Medulla oblongata (tissue), 1 donor: ENCODE results near the gene CFAP300.

Experiments used
- DNase-seq: peaks from one replicate; pipeline ENCODE4 v3.0.0-alpha.2; 2015; ENCODE audit errors: extremely low spot score

The CFAP300 gene

DNA sequence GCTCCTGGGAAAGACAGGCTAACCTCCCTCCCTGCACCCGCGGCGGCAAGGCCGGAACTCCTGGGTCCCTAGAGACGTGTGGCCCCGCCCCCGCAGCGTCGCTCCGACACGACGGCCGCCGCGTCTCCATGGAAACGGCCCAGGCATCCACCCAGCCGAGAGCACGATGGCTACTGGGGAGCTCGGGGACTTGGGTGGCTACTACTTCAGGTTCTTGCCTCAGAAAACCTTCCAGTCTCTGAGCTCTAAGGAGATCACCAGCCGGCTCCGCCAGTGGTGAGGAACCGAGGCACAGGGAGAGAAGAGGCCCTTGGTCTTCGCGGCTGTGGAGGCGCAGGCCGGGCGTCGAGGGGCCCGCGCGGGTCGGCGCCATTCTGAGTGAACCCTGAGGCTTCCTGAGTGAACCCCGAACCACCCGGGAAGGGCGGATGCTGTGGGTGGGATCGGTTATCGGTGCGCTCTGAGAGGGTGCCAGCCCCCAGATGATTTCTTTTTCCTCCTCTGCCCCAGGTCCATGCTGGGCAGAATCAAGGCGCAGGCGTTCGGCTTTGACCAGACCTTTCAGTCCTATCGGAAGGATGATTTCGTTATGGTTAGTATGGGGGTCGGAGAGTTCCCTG is at the start of gene CFAP300:
Gene CFAP300 (plus strand): TSS at position 133 of the 620 bp plus-strand sequence. CDS start 34 bp downstream, at position 167.
- peak; percentile 33 for DNase-seq

DNA sequence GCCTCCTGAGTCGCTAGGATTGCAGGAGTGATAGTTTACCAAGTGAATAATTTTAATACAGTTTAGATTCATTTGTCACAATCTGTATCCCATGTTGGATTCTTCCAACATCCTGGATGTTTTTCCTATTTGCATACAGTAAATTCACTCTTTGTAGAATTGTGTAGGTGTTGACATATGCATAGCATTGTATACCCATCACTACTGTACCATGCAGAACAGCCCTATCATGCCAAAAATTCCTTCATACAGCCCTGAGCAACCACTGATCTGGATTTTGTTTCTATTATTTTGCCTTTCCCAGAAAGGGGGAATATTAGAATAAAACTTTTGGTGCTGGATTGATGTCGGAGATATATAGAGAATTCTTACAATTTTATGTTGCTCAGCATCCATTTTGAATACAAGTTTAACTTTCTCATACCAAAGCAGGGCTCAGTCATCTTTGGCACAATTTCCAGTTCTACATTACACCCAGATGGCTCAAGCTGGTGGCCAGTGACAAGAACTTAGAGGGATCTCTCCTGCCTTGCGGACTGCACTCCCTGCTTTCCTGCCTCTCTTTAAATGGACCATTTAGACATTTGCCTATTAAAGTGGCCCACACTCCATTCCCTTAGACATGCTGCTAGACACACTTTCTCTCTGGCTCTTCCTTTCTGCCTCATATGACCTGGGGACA is 45.4 kb upstream of the CFAP300 start:
- no peak for DNase-seq

DNA sequence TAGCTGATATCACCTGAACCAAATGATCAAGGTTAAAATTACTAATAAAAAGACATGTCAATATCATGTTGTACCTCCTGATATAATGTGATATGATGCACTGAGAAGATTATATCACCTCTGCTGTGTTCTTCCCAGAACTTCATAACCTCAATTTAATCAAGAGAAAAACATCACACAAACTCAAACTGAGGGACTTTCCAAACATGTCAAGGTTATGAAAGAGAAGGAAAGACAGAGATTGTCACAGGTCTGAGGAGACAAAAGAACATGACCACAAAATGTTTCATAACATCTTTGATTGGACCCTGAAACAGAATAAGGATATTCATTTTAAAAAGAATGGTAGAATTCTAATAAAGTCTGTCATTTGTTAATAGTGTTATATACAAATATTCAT is 43.0 kb upstream of the CFAP300 start:
- DNase-seq: no peak

DNA sequence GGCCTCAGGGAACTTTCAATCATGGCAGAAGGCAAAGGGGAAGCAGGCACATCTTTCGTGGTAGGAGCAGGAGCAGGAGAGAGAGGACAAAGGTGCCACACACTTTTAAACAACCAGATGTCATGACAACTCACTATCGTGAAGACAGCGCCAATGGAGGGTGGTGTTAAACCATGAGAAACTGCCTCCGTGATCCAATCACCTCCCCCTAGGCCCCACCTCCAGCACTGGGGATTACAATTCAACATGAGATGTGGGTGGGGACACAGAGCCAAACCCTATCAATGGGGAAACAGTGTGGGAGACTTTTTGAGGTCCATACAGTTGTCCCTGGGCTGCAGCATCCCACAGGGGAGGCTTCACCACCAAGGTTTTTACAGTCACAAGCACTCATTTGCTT is 41.9 kb upstream of the CFAP300 start:
- no peak for DNase-seq

DNA sequence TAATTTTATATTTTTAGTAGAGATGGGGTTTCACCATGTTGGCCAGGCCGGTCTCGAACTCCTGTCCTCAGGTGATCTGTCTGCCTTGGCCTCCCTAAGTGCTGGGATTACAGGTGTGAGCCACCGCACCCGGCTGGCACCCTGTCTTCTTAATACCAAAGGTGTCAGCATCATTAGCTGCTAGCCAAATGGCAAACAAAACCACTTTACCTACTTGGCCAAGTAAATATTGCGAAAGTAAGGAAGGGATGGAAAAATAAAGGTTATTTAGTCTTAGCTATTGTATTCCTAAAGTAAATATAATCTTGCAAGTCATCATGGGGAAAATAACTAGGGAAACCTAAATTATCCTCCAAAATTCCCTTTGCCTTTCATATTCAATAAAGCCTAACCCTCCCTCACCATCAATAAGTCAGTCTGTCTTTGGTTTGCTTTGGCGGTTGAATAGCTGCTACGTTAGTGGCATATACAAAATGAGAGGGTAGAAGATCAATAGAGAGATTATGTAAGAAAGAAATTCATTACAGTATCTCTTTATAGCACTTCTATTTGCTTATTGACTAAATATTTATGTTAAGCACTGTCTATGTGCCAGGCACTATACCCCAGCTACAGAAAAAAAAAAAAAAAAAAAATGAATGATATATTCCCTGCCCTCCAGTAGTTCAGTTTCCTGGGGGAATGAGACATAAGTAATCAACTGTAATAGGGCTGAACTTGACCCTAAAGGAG is 40.2 kb upstream of the CFAP300 start:
- DNase-seq: no peak

DNA sequence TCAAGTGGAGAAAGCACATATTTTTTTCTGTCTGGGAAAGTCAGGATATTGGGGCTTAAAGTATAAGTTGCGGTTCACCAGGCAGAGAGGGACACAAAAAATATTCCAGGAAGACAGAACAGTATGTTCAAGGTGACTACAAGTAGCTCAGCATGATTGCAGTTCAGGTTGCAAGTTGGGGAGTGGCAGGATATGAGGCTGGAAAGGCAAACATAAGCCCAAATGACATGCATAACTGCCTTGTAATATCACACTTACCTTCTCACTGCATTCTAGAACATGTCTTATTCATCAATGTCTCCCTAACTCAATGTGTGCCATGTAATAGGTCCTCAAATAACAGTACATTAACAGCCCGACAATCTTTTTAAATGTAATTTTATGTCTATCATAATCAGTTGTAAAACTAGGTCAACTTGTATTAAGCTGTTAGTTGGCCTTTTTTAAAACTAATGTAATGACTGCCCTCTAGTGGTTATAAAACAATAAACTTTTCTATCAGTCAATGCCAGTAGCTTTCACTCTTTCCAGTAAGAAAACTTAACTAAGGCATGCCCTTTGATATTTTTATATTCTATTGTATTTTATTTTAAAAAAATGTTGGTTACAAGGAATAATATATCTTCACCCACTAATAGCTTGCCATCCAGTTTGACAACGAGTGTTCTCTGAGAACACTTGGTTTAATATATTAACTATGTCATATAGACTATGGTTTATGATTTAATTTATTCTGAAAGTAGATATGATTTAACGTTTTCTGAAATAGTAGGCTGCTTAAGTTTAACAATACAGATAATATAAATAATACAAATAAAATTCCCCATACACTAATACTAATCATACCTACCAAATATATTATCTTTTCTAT is 39.4 kb upstream of the CFAP300 start:
- peak; percentile 70 for DNase-seq

DNA sequence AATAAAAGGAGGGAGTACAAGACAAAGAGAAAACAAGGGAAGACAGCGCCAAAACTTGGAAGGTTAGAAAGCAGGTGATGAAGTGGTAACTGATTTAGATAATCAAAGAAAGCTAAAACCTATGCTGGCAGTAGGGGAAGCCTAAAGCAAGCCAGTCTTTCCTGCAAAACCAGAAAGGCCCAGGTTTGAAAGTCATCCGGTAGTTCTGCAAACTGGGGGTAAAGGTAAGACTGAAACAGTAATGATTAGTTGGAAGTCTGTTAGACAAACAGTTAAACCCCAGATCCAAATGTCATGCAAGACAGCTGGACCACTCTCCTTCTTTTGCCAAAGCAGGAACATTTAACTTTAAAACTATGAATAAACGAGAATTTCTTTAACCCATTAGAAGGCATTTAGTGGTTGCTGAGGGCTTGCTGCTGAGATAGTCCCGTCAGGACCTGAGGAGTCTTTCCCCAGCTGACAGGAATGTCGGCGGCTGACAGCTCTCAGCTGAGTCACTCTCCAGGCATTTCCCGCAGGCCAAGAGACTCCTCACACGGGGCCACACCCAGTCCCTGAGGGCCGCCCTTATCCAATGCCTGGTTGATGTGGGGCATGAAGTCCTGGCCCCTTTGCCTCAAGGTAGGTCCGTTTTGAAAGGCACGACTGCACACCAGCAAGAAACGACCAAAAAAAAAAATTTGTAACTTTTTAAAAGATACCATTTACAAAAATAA is 36.3 kb upstream of the CFAP300 start:
- no peak for DNase-seq

DNA sequence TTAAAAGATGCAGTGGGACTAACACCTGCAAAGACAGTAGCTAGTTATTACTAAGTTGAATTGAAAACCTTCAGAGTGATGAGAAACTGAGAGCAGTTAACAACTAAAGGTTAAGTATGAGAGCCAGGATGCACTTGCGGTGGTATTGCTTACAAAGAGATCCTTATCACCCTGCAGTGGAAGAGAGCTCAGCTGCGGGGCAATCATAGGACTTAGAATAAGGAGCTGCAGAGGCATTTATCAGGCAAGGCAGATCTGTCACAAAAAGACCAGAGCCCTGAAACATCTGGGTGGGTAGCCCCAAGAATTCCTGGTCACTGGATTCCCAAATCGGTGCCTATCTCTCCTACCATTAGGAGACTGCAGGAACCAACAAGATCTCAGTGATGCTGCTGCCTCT is 34.3 kb upstream of the CFAP300 start:
- no peak for DNase-seq

DNA sequence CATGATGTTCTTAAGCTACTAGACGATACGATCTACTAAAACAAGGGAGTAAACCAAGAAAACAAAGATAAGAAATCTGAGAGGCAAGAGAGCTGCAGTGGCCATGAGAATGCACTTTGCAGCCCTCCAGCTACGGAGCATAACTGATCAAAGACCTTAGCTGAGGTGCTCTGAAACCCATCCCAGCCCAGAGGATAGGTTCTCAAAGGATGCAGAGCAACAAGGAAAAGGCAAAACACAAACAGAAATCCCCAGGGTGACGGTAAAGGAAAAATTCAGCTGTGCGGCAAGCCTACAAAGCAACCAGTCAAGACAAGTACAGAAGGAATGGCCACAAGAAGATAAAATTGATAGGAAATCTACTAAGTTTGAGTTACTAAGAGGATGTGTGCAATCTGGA is 32.5 kb upstream of the CFAP300 start:
- no peak for DNase-seq

DNA sequence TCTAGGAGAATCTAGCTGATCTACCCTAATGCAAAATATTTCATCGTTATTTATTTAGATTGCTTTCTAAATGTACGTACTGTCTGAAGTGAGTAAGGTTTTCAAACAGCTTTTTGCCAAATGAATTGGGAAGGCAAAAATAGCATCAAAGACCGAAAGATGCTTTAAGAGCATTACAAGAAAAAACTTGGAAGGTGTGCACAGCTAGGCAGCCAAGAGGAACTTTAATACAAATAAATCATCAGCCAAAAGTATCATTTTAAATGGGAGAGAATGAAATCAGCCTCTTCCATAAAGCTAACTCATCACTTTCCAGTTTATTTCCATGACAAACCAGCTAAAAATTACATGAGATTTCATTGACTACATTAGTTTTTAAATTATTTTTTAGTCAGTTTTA is 30.2 kb upstream of the CFAP300 start:
- DNase-seq: no peak

DNA sequence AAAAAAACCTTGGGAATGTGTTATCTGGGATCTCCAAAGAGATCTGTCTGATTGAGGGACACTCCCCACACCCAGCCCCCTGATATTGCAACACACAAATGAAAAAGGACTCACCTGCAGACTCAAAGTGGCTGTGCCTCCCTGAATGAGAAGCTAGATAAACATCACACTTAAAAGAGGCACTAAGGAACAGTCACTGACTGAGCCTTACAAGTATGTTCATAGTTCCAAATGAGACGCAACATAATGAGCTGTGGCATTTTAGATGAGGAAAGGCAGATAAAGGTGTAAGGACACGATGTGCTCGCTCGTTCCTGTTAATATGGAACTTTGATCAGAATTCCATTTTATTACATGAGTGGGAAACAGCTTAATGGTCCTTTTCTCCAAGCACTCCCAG is 21.0 kb upstream of the CFAP300 start:
- DNase-seq: no peak

DNA sequence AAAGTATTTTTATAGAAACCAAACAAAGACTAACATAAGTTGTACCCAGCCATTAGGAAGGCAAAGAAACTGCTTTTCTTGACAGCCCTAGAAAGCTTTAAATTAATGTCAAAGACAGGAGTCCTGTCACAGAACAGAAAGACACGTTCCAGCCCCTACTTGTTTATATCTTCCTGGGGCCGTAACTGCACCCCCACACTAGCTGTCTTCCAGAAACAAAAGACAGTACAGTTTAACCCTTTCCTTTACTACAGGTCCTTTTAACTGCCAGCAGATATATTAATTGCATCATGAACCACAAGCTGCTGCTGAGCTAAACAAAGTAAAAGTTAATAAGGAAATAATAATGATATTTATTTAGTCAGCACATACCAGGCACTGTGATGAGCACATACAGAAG is 20.3 kb upstream of the CFAP300 start:
- no peak for DNase-seq

DNA sequence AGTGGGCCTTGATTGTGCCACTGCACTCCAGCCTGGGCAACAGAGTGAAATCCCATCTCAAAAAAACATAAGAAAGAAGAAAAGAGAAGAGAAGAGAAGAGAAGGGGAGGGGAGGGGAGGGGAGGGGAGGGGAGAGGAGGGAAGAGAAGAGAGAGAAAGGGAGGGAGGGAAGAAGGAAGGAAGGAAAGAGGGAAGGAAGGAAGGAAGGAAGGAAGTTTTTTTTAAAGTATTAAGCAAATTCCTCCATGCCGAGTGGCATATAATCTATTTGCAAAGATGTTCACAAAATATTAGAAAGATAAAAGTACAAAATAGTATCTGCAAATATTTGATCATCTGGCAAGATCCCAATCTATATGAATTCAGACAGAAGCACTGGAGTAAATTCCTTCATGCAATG is 10.5 kb upstream of the CFAP300 start:
- DNase-seq: no peak

DNA sequence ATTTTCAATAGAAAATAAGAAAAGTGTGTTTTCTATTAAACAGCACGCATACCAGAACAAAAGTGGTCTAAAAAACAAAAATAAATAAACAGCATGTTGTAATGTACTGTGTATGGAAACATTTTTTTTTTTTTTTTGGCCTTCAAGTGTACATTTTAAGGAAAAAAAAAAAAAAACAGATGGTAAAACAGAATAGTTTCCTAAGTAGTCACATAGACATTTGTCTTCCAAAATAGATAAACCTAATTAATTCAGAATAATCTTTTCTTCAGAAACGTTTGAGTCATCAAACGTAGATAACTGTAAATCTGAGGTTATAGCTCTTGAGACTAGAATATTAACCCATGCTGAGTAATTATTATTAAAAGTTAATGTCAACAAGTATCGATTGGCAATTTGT is 396 bp upstream of the CFAP300 start:
- DNase-seq: no peak

DNA sequence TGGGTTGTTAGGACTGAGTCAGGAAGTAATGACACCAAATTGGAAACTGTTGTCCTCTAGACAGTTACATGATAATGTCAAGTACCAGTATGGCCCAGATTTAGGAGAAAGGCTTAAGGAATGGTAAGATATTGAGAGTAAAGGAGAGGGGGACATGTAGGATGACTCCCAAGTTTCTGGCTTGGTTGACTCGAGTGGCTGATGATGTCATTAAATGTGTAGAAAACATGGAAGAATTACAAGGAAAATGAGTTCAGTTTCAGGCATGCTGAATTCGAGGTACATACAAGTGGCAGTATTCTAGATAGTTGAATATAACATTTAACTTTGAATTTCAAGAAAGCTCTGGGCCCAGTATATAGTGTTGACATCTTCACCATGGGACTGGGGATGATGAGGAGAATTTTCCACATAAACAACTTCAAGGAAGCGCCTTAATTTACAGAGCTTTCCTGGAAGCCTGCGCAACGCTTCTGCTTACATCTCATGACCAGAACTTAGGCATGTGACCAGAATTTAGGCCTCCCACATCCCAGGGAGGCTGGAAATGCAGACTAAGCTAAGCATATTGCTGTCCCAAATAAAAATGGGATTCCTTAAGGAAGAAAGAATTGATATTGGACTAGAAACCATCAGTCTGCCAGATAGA is 3.8 kb downstream of the CFAP300 start:
- DNase-seq: no peak

DNA sequence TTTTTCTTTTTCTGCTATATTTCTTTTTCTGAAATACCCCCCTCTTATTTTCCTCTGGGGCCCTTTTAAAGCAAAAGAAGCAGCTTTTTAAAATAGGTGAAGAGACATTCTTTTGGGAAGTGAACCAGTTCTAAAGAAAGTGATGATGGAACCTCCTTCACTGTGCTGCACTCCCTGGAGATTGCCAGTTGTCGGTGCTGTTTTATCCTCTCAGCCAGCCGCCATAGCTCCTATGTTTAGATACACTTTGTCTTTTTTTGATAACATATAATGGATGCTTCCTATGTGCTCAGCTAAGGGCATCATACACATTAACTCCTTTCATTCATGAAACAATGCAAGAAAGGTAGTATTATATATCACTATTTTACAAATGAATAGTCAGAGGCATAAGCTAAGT is 14.0 kb downstream of the CFAP300 start:
- no peak for DNase-seq

DNA sequence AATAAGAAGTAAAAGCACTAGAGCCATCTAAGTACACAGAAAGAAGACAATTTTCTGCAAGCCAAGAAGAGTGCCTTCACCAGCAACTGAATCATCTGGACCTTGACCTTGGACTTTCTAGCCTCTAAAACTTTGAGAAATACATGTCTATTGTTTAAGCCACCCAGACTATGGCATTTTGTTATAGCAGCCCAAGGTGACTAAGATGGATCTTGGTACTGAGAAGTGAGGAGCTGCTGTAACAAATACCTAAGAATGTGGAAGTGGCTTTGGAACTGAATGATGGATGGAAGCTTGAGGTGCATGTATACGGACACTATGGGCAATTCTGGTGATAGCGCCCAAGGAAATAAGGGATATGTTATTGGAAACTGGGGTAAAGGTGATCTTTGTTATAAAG is 14.9 kb downstream of the CFAP300 start:
- no peak for DNase-seq

DNA sequence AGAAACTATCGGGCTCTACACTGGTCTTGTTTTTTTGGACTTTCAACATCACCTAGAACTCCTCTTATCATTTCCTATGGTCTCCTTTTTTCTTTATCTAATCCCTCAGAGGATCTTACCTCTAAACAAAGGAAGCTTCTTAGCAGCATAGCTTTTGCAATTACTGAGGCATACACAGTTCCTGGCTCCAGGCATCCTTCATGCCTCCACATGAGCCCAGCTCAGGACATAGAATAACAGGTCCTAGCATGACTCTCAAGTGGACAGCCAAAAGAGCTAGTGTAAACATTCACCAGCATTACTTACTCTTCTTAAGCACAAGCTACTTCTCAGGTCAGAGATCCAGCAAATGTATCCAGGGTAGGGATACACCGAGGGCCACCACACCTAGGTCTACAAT is 17.1 kb downstream of the CFAP300 start:
- no peak for DNase-seq

DNA sequence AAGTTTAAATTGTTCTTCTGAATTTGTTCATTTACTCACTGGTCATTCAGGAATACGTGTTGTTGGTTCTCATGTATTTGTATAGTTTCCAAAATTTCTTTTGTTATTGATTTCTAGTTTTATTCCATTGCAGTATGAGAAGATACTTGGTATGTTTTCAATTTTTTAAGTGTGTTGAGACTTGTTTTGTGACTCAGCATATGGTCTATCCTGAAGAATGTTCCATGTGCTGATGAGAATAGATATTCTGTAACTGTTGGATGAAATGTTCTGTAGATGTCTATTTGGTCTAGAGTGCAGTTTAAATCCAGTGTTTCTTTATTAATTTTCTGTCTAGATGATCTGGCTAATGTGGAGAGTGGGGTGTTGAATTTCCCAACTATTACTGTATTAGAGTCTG is 23.5 kb downstream of the CFAP300 start:
- DNase-seq: no peak

DNA sequence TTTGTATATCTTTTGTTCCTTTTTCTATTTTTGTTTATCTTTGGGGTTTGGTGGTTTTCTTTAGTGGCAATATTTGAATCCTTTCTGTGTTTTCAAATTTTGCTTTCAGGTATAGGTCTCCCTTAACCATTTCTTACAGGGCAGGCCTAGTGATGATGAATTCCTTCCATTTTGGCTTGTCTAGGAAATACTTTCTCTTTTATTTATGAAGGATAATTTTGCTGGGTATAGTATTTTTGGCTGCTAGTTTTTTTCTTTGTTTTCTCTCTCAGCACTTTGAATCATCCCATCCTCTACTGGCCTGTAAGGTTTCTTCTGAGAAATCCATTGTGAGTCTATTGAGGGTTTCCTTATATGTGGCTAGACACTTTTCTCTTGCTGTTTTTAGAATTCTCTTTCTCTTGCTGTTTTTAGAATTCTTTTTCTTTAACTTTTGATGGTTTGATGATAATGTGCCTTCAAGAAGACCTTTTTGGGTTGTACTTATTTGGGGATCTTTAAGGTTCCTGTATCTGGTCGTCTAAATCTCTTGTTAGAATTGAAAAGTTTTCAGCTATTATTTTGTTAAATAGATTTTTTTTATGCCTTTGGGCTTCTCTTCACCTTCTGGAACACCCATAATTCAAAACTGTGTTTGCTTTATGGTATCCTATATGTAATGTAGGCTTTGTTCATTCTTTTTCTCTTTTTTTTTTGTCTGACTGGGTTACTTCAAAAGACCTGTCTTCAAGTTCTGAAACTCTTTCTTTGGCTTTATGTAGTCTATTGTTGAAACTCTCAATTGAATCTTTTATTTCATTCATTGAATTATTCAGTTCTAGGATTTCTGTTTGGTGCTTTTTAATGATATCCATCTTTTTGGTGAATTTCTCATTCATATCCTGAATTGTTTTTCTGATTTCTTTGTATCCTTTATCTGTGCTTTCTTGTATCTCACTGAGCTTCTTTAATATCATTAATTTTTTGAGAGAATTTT is 24.5 kb downstream of the CFAP300 start:
- DNase-seq: no peak
